ENCODE data around the gene GKN2.

GKN2 gene

DNA sequence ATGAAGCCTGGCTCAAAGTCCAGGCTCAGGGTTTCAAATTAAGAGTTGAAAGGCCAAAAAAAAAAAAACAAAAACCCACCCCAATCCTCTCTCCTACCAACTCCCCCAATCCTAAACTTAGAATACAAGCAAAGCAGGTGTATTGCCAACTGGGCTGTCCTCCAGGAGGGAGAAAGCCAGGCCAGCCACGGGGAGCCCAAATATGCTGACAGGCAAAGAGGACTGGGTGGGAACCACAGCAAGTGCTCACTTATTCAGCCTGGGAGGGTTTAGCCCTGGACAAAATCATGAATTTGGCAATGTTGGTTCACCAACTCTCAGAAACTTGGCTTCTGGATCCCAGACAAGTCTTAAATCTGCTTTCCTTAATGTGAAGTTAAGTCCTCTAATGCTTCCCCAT is 36.5 kb downstream of the GKN2 start:
- TF ChIP-seq CTCF (IDR thresholded peaks at IDR 0.05): no peak

GRCh38 chr2:68915393-68915792 is 37.3 kb downstream of the GKN2 start:
- TF ChIP-seq CTCF (IDR thresholded peaks at IDR 0.05): no peak

- no peak for TF ChIP-seq CTCF (IDR thresholded peaks at IDR 0.05)
Observed at GRCh38 chr2:68913359-68913758, 39.3 kb downstream of the GKN2 start.

DNA sequence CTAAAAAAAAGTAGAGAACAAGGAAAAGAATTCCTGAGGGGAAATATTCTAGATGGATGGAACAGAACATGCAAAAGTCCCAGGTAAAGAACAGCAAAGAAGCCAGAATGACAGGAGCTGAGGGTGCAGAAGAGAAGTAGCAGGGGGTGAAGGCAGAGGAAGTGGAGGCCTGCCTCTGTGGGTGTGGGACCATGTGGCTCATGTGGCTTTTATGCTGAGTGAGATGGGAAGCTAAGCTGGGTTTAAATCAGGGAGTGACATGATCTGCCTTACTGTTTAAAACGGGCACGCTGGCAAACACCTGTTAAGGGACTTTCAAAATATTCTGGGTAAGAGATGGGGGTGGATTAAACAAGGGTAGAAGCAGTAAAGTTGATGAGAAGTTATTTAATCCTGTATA is 40.0 kb downstream of the GKN2 start:
- no peak for TF ChIP-seq CTCF (IDR thresholded peaks at IDR 0.05)

- TF ChIP-seq CTCF (IDR thresholded peaks at IDR 0.05): no peak
Observed at GRCh38 chr2:68912111-68912510, 40.6 kb downstream of the GKN2 start.

DNA sequence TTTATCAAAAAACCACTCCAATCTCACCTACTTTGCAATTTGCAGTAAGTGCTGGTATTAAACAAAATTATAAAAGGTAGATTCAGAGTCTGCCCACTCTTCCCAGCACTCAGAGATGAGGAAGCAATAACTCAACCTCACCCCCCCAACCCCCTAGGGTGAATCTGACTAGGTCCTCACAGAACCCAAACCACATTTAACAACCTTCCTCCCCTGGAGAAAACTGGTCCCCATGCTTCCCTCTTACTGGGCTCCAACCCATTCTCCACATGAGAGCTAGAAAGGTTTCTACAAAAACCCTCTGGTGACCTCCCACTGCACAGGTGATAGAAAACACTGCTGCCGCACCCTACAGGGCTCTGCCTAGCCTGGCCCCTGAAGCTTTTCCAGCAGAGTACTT is 41.0 kb downstream of the GKN2 start:
- TF ChIP-seq CTCF (IDR thresholded peaks at IDR 0.05): no peak

DNA sequence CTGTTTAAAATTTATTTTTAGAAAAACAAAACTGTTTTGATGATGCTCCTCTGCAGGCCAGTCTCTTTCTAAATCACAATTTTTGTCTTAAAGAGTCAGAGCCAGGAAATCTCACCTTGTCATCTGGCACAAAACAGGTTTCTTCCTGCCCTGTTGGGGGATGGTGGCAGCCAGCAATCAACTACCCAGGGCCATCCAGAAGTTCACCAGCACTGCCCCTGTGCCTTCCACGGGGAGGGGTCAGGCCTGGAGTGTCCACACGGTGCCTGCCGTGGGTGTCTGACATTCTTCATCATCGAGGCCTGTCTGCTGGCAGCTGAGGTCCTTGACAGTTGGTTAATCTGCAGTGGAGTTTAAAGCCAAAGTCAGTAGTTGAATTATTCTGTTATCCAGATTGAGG is 41.4 kb downstream of the GKN2 start:
- no peak for TF ChIP-seq CTCF (IDR thresholded peaks at IDR 0.05)

All from LNCAP (cell line).